ENCODE data around the gene ELF4. TPM values are rescaled to one million over a fixed set of nuclear protein-coding genes. Genes with fewer than 3 reads are reported as not detected.

ELF4 gene
- total RNA-seq, 2 donors from 2014 or later, result 6.5 to 6.9 TPM

- H3K27me3 ChIP-seq (replicated peaks; ENCODE audit: insufficient read depth), result no peaks in the 10 kb centered on the region
- 2% methylated on average over 30 of the region's 58 CpGs for WGBS
- H3K27ac ChIP-seq, result peak overlapping the region; percentile 46 to 67
- TF ChIP-seq CTCF (IDR thresholded peaks at IDR 0.05) (peak; percentile 10 to 76 (median 53)), POLR2AphosphoS5 (IDR thresholded peaks at IDR 0.05) (peak; percentile 31), POLR2A (IDR thresholded peaks at IDR 0.05) (peak; percentile 36)
- intact Hi-C loops (cut with DNase I), result loop anchor here (5.0 kb wide), 1 partner anchor 39 kb away; no protein-coding TSS in a partner anchor
- H3K4me1 ChIP-seq (replicated peaks), result no peaks in the 10 kb centered on the region
- DNase-seq (ENCODE audit: low spot score), result peak; percentile 59
- no peaks in the 10 kb centered on the region for H3K36me3 ChIP-seq
- H3K9me3 ChIP-seq, result no peaks in the 10 kb centered on the region
- peak overlapping the region; percentile 6 to 16 for H3K4me3 ChIP-seq
Observed at GRCh38 chrX:130120746-130121504, 10.6 kb upstream of the ELF4 start.

- H3K27me3 ChIP-seq (replicated peaks; ENCODE audit: insufficient read depth), result no peaks in the 10 kb centered on the region
- 19% methylated on average over 26 of the region's 28 CpGs for WGBS
- H3K36me3 ChIP-seq, result no peaks in the 10 kb centered on the region
- peak overlapping the region; percentile 46 to 67 for H3K27ac ChIP-seq
- H3K4me3 ChIP-seq, result peak overlapping the region in 1 of 2 donors; percentile 16
- no peaks in the 10 kb centered on the region for H3K4me1 ChIP-seq (replicated peaks)
- intact Hi-C loops (cut with DNase I), result loop anchor here (5.0 kb wide), 1 partner anchor 38 kb away; no protein-coding TSS in a partner anchor
- no peaks in the 10 kb centered on the region for H3K9me3 ChIP-seq
- DNase-seq (ENCODE audit: low spot score), result no peak
- TF ChIP-seq CTCF (IDR thresholded peaks at IDR 0.05) (no peak), POLR2A (IDR thresholded peaks at IDR 0.05) (no peak), POLR2AphosphoS5 (IDR thresholded peaks at IDR 0.05) (no peak)
Observed at GRCh38 chrX:130120321-130120731, 10.0 kb upstream of the ELF4 start.

- intact Hi-C loops (cut with DNase I), result no loop called here
- H3K4me3 ChIP-seq, result no peak overlapping the region
- no peak overlapping the region for H3K27ac ChIP-seq
- H3K9me3 ChIP-seq, result no peaks in the 10 kb centered on the region
- TF ChIP-seq CTCF (IDR thresholded peaks at IDR 0.05), result no peak
- DNase-seq (ENCODE audit: low spot score), result no peak
- WGBS, result 53% methylated on average over 14 of the region's 14 CpGs
- H3K27me3 ChIP-seq (replicated peaks; ENCODE audit: insufficient read depth), result no peaks in the 10 kb centered on the region
- no peaks in the 10 kb centered on the region for H3K4me1 ChIP-seq (replicated peaks)
- H3K36me3 ChIP-seq, result no peaks in the 10 kb centered on the region
Observed at GRCh38 chrX:130119312-130119898, 9.1 kb upstream of the ELF4 start.

- Histone ChIP-seq H3K9me3 (no peaks in the 10 kb centered on the region), H3K4me1 (replicated peaks) (no peaks in the 10 kb centered on the region), H3K4me3 (no peak overlapping the region), H3K27ac (no peak overlapping the region), H3K27me3 (replicated peaks; ENCODE audit: insufficient read depth) (no peaks in the 10 kb centered on the region), H3K36me3 (no peaks in the 10 kb centered on the region)
- intact Hi-C loops (cut with DNase I), result no loop called here
- 44% methylated on average over 21 of the region's 21 CpGs for WGBS
- TF ChIP-seq POLR2AphosphoS5 (IDR thresholded peaks at IDR 0.05) (no peak), POLR2A (IDR thresholded peaks at IDR 0.05) (no peak), CTCF (IDR thresholded peaks at IDR 0.05) (no peak)
- DNase-seq (ENCODE audit: low spot score), result no peak
Observed at GRCh38 chrX:130118441-130119311, 8.4 kb upstream of the ELF4 start.

All from prostate gland (tissue), 2 donors.